ENCODE data around the gene RNASE9.
"Not testable (repeated sequence)": the region's sequence is repeated elsewhere in the genome, so short reads cannot be mapped to it uniquely, and the experiment has no call there.

RNASE9 gene

GRCh38 chr14:20530771-20531571 is 29.9 kb downstream of the RNASE9 start:
- H3K27ac ChIP-seq, result no peak overlapping the region
- DNase-seq (ENCODE audit: low read depth, low spot score), result peak; percentile 8

GRCh38 chr14:20529806-20530205 is 31.0 kb downstream of the RNASE9 start:
- DNase-seq (ENCODE audit: low read depth, low spot score), result no peak
- H3K27ac ChIP-seq, result no peak overlapping the region

GRCh38 chr14:20524027-20524426 is 36.8 kb downstream of the RNASE9 start:
- no peak for DNase-seq (ENCODE audit: low read depth, low spot score)
- no peak overlapping the region for H3K27ac ChIP-seq

GRCh38 chr14:20522332-20522731 is 38.5 kb downstream of the RNASE9 start:
- no peak overlapping the region for H3K27ac ChIP-seq
- no peak for DNase-seq (ENCODE audit: low read depth, low spot score)

GRCh38 chr14:20516921-20517320 is 43.9 kb downstream of the RNASE9 start:
- DNase-seq (ENCODE audit: low read depth, low spot score), result no peak
- H3K27ac ChIP-seq, result peak overlapping the region; percentile 58

GRCh38 chr14:20515846-20516245 is 45.0 kb downstream of the RNASE9 start:
- no peak for DNase-seq (ENCODE audit: low read depth, low spot score)
- no peak overlapping the region for H3K27ac ChIP-seq

- H3K27ac ChIP-seq, result no peak overlapping the region
- no peak for DNase-seq (ENCODE audit: low read depth, low spot score)
These were observed 48.5 kb downstream of the RNASE9 start for GRCh38 chr14:20512177-20512905.

GRCh38 chr14:20508367-20508766 is 52.5 kb downstream of the RNASE9 start:
- H3K27ac ChIP-seq, result no peak overlapping the region
- no peak for DNase-seq (ENCODE audit: low read depth, low spot score)

- DNase-seq (ENCODE audit: low read depth, low spot score); H3K27ac ChIP-seq: not testable (repeated sequence)
These were observed 53.3 kb downstream of the RNASE9 start for GRCh38 chr14:20507537-20507936.

GRCh38 chr14:20506752-20507151 is 54.1 kb downstream of the RNASE9 start:
- DNase-seq (ENCODE audit: low read depth, low spot score); H3K27ac ChIP-seq: not testable (repeated sequence)

- DNase-seq (ENCODE audit: low read depth, low spot score); H3K27ac ChIP-seq: not testable (repeated sequence)
These were observed 54.6 kb downstream of the RNASE9 start for GRCh38 chr14:20506276-20506675.

Measured in epithelial cell of prostate (primary cell).